ENCODE measurements around the gene ATP6V1A. TPM values are rescaled to one million over a fixed set of nuclear protein-coding genes. Genes with fewer than 3 reads are reported as not detected.

Gene ATP6V1A
- total RNA-seq, 1 donor from 2014 or later = 94.5 TPM

DNA sequence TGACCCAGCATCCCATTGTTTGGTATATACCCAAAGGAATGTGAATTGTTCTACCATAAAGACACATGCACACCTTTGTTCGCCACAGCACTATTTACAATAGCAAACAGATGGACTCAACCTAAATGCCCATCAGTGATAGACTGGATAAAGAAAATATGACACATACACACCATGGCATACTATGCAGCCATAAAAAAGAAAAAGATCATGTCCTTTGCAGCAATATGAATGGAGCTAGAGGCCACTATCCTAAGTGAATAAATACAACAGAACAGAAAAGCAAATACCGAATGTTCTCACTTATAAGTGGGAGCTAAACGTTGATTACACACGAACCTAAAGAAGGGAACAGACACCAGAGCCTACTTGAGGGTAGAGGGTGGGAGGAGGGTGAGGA is 39.0 kb upstream of the ATP6V1A start:
- no peak overlapping the region for H3K4me3 Mint-ChIP-seq (ENCODE audit: unreplicated experiment)
- no peaks in the 10 kb centered on the region for H3K27me3 Mint-ChIP-seq (ENCODE audit: unreplicated experiment)
- H3K36me3 Mint-ChIP-seq (ENCODE audit: unreplicated experiment) = no peaks in the 10 kb centered on the region
- no peaks in the 10 kb centered on the region for H3K9me3 Mint-ChIP-seq (ENCODE audit: unreplicated experiment)
- no peak for DNase-seq
- no peaks in the 10 kb centered on the region for H3K4me1 Mint-ChIP-seq (ENCODE audit: low read depth, unreplicated experiment)
- no peak overlapping the region for H3K27ac Mint-ChIP-seq (ENCODE audit: unreplicated experiment)
- TF ChIP-seq, protein P1, sequence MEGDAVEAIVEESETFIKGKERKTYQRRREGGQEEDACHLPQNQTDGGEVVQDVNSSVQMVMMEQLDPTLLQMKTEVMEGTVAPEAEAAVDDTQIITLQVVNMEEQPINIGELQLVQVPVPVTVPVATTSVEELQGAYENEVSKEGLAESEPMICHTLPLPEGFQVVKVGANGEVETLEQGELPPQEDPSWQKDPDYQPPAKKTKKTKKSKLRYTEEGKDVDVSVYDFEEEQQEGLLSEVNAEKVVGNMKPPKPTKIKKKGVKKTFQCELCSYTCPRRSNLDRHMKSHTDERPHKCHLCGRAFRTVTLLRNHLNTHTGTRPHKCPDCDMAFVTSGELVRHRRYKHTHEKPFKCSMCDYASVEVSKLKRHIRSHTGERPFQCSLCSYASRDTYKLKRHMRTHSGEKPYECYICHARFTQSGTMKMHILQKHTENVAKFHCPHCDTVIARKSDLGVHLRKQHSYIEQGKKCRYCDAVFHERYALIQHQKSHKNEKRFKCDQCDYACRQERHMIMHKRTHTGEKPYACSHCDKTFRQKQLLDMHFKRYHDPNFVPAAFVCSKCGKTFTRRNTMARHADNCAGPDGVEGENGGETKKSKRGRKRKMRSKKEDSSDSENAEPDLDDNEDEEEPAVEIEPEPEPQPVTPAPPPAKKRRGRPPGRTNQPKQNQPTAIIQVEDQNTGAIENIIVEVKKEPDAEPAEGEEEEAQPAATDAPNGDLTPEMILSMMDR (IDR thresholded peaks at IDR 0.05; ENCODE audit: partially characterized antibody, unreplicated experiment) = no peak

GRCh38 chr3:113712129-113712528 is 34.7 kb upstream of the ATP6V1A start:
- Mint-ChIP-seq H3K27ac (ENCODE audit: unreplicated experiment) (no peak overlapping the region), H3K4me1 (ENCODE audit: low read depth, unreplicated experiment) (no peaks in the 10 kb centered on the region), H3K9me3 (ENCODE audit: unreplicated experiment) (no peaks in the 10 kb centered on the region), H3K4me3 (ENCODE audit: unreplicated experiment) (no peak overlapping the region), H3K36me3 (ENCODE audit: unreplicated experiment) (no peaks in the 10 kb centered on the region), H3K27me3 (ENCODE audit: unreplicated experiment) (no peaks in the 10 kb centered on the region)
- TF ChIP-seq, protein P1 (IDR thresholded peaks at IDR 0.05; ENCODE audit: partially characterized antibody, unreplicated experiment) = no peak
- no peak for DNase-seq

- Mint-ChIP-seq H3K27me3 (ENCODE audit: unreplicated experiment) (no peaks in the 10 kb centered on the region), H3K4me3 (ENCODE audit: unreplicated experiment) (no peak overlapping the region), H3K4me1 (ENCODE audit: low read depth, unreplicated experiment) (no peaks in the 10 kb centered on the region), H3K9me3 (ENCODE audit: unreplicated experiment) (no peaks in the 10 kb centered on the region), H3K27ac (ENCODE audit: unreplicated experiment) (no peak overlapping the region), H3K36me3 (ENCODE audit: unreplicated experiment) (no peaks in the 10 kb centered on the region)
- TF ChIP-seq, protein P1 (IDR thresholded peaks at IDR 0.05; ENCODE audit: partially characterized antibody, unreplicated experiment) = no peak
- no peak for DNase-seq
Measured at GRCh38 chr3:113714702-113715101, 32.1 kb upstream of the ATP6V1A start.

GRCh38 chr3:113717308-113717707 is 29.5 kb upstream of the ATP6V1A start:
- TF ChIP-seq, protein P1 (IDR thresholded peaks at IDR 0.05; ENCODE audit: partially characterized antibody, unreplicated experiment) = no peak
- no peak overlapping the region for H3K4me3 Mint-ChIP-seq (ENCODE audit: unreplicated experiment)
- H3K27ac Mint-ChIP-seq (ENCODE audit: unreplicated experiment) = no peak overlapping the region
- H3K36me3 Mint-ChIP-seq (ENCODE audit: unreplicated experiment) = no peaks in the 10 kb centered on the region
- H3K27me3 Mint-ChIP-seq (ENCODE audit: unreplicated experiment) = no peaks in the 10 kb centered on the region
- H3K9me3 Mint-ChIP-seq (ENCODE audit: unreplicated experiment) = no peaks in the 10 kb centered on the region
- no peaks in the 10 kb centered on the region for H3K4me1 Mint-ChIP-seq (ENCODE audit: low read depth, unreplicated experiment)
- no peak for DNase-seq

DNA sequence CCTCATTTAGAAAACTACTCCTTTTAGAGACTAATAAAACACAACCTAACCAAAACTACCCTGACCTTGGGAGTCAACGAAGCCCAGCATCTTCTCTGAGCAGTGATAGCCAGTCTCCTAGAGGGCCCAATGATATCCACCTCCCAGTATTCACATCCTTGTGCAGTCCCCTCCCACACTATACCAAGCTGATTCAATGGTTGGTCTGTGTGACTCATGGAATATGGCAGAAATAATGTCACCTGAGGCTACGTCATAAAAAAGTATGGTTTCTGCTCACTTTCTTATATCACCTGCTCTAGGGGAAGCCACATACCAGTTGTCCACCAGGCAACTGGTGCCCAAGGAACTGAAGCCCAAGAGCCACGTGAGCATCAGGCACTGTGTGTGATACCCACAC is 29.0 kb upstream of the ATP6V1A start:
- TF ChIP-seq, protein P1 (IDR thresholded peaks at IDR 0.05; ENCODE audit: partially characterized antibody, unreplicated experiment) = no peak
- Mint-ChIP-seq H3K36me3 (ENCODE audit: unreplicated experiment) (no peaks in the 10 kb centered on the region), H3K4me3 (ENCODE audit: unreplicated experiment) (no peak overlapping the region), H3K27me3 (ENCODE audit: unreplicated experiment) (no peaks in the 10 kb centered on the region), H3K4me1 (ENCODE audit: low read depth, unreplicated experiment) (no peaks in the 10 kb centered on the region), H3K27ac (ENCODE audit: unreplicated experiment) (no peak overlapping the region), H3K9me3 (ENCODE audit: unreplicated experiment) (no peaks in the 10 kb centered on the region)
- no peak for DNase-seq
